Breast epithelium (tissue), 3 donors: ENCODE measurements around the gene CUBN.

Experiments
- CTCF ChIP-seq, 3 donors: fragments of 450-650 bp; IDR thresholded peaks; one replicate each; pipeline ENCODE4 v1.5.1; 2016 to 2017; ENCODE audit warnings: antibody characterized with exemption in 3 of 3, mild to moderate bottlenecking in 3 of 3, moderate library complexity in 3 of 3
- POLR2A ChIP-seq: fragments of 450-650 bp; IDR thresholded peaks from one replicate; pipeline ENCODE4 v1.6.1; 2016; ENCODE audit warnings: antibody characterized with exemption, mild to moderate bottlenecking, moderate library complexity
- POLR2AphosphoS5 ChIP-seq, 3 donors: sonication (generic); formaldehyde crosslinking; IDR thresholded peaks; one replicate each; pipeline ENCODE4 v1.6.1; 2017; ENCODE audit warnings: antibody characterized with exemption in 3 of 3

DNA sequence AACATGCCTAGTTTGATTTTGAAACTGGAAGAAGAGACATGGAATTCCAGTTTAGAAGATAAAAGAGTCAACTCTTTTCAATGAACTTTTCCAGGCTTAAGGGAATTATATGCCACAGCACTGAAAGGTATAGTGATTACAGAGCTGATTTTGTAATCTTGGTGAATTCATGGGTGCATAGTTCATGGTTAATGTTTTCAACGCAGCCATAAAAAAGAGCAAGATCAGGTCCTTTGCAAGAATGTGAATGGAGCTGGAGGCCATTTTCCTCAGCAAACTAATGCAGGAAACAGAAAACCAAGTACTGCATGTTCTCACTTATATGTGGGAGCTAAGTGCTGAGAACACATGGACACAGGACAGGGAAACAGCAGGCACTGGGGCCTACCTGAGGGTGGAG, 94.2 kb downstream of the CUBN start:
- no peak for TF ChIP-seq CTCF (IDR thresholded peaks at IDR 0.05)
- TF ChIP-seq POLR2A = no peak
- no peak for TF ChIP-seq POLR2AphosphoS5 (IDR thresholded peaks at IDR 0.05)
